ENCODE measurements around the gene OTOS. TPM values are rescaled to one million over a fixed set of nuclear protein-coding genes. Genes with fewer than 3 reads are reported as not detected.

The OTOS gene
- not detected for total RNA-seq

DNA sequence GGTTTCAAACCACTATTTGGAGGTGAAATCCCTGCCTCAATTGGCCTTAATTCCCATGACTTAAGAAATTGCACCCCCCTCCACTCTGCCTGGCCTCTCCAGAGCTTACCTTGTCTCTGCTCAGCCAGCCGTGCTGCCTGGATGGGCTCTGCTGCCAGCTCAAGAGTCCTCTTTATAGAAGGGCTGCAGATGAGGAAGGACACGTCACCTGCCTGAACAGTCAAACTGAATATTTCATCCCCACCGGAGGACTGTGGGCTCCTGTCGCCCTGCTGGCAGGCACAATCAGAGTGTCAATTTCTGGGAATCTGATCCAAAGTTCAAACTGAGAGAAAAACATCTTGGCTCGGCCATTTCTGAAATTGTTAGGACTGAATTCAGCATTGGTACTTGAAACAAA lies at the start of gene OTOS:
Gene OTOS, minus strand, starts transcription at position 148 of the 400 bp plus-strand sequence. CDS start 332 bp downstream, outside the sequence.
- Mint-ChIP-seq H3K9me3 (no peaks in the 10 kb centered on the region), H3K4me1 (peaks cover 1% of the 10 kb centered on the region), H3K36me3 (ENCODE audit: low read depth) (peaks cover 1% of the 10 kb centered on the region), H3K27ac (no peak within 1 kb of the TSS), H3K27me3 (no peaks in the 10 kb centered on the region), H3K4me3 (no peak within 1 kb of the TSS)
- no peak for ATAC-seq (replicated peaks)

DNA sequence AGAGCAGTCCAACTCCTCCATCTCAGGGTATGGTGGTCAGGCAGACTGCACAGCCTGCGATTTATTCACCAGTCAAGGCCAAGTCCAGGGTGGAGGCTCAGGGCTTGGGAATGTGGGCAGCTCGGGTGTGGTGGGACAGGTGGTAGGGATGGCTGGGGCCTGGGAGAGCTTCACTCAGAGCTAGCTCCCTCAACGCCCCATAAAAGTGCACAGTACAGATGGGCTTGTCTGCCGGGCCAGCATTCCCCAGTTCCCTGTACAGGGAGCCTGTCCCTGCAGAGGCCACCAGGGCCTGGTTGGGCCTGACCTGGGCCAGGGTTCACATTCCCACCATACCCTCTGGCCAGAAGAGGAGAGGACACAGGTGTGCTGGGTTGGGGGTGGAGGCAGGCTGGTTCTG lies 49.2 kb upstream of the OTOS start:
- no peak for ATAC-seq (replicated peaks)
- H3K27me3 Mint-ChIP-seq = peaks cover 40% of the 10 kb centered on the region
- H3K4me1 Mint-ChIP-seq = no peaks in the 10 kb centered on the region
- H3K4me3 Mint-ChIP-seq = no peak overlapping the region
- no peaks in the 10 kb centered on the region for H3K36me3 Mint-ChIP-seq (ENCODE audit: low read depth)
- no peaks in the 10 kb centered on the region for H3K9me3 Mint-ChIP-seq
- H3K27ac Mint-ChIP-seq = no peak overlapping the region

DNA sequence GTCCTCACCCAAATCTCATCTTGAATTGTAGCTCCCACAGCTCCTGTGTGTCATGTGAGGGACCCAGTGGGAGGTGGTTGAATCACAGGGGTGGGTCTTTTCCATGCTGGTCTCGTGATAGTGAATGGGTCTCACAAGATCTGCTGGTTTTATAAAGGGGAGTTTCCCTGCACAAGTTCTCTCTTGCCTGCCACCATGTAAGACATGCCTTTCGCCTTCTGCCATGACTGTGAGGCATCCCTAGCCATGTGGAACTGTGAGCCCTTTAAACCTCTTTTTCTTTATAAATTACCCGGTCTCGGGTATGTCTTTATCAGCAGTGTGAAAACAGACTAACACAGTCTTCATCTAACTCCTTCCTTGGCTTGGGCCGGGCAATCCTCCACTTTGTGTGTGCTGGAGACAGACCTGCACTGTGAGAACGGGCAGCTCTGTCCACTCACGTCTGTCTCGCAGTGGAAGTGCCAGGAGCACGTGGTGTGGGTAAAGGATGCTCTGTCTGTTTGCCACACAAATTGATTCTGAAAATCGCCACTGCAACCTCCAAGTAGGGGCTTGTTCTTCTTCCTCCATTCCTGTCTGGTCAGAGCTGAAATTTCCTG lies 47.6 kb upstream of the OTOS start:
- Mint-ChIP-seq H3K27me3 (peaks cover 35% of the 10 kb centered on the region), H3K9me3 (no peaks in the 10 kb centered on the region), H3K4me3 (no peak overlapping the region), H3K27ac (no peak overlapping the region), H3K4me1 (no peaks in the 10 kb centered on the region), H3K36me3 (ENCODE audit: low read depth) (no peaks in the 10 kb centered on the region)
- no peak for ATAC-seq (replicated peaks)

DNA sequence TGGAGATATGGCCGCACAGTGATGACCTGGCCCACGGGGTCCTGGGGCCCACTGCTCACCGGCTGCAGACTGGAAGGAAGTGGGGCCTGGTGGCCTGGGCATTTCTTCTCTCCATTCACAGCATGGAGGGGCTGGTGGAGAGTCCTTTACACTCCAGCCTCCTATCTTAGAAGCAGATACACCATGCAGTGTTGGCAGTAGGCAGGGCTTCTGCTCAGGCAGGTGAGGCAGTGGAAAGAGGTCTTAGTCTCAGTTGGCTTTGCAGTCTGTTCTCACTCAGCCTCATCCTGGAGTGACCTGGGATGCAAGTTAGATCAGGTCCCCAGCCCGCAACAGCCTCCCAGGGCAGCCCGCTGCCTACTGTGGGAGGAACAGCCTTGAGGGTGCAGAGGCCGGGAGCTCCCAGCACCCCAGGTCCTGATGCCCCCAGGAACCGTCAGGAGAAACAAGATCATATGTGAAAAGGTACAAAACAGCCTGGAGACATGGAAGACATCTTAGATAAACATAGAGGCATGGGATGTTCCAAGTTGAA lies 45.8 kb upstream of the OTOS start:
- ATAC-seq (replicated peaks) = no peak
- Mint-ChIP-seq H3K36me3 (ENCODE audit: low read depth) (no peaks in the 10 kb centered on the region), H3K27me3 (peaks cover 28% of the 10 kb centered on the region), H3K4me3 (no peak overlapping the region), H3K4me1 (no peaks in the 10 kb centered on the region), H3K27ac (no peak overlapping the region), H3K9me3 (no peaks in the 10 kb centered on the region)

DNA sequence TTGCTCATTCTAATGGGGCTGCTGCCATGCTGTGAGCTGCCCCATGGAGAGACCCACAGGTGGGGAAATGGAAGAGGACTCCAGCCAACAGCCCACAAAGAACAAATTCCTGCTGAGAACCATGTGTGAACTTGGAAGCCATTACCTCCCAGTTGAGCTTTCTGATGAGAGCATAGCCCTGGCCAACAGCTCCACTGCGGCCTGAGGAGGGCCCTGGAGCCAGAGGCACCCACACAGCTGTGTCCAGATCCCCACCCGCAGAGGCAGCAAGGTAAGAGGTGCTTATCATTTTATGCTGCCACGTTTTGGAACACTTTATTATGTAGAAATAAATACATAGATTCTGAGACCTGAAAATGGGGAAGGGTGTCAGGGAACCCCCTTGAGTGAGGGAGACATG lies 44.2 kb upstream of the OTOS start:
- H3K4me1 Mint-ChIP-seq = no peaks in the 10 kb centered on the region
- H3K9me3 Mint-ChIP-seq = no peaks in the 10 kb centered on the region
- H3K27ac Mint-ChIP-seq = no peak overlapping the region
- no peaks in the 10 kb centered on the region for H3K36me3 Mint-ChIP-seq (ENCODE audit: low read depth)
- no peak for ATAC-seq (replicated peaks)
- H3K27me3 Mint-ChIP-seq = peaks cover 31% of the 10 kb centered on the region
- no peak overlapping the region for H3K4me3 Mint-ChIP-seq

DNA sequence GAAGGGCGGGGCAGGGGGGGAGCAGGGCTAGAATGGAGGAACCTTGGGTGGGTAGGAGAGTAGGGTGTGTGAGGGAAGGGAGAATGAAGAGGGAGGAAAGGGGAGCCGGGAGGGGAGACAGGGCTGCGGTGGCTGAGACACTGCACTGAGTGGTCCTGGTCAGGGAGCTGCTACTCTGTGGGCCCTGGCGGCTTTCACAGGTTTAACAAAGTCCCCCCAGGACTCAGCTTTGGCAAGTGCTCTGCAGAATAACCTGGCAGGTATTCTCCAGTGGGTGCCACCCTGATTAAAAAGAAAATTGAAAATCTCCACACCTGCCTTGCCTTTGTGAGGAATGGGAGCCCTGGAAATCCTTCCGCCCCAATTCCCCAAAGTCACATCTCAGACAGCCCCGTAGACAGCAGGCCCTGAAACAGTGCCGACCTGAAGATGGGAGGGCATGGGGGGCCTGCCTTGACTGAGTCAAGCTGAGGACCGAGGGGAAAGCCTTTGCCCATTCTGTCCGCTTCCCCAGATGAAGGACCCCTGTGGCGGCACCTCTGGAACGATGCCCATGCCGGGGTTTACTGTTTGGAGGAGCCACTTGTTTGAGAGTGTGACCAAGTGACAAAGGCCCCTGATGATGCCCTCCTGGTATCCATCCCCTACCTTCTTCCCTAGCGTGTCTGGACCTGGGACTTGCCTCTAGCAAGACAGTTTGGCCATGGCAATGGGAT lies 43.6 kb upstream of the OTOS start:
- Mint-ChIP-seq H3K4me3 (no peak overlapping the region), H3K27ac (no peak overlapping the region), H3K9me3 (no peaks in the 10 kb centered on the region), H3K4me1 (no peaks in the 10 kb centered on the region), H3K36me3 (ENCODE audit: low read depth) (no peaks in the 10 kb centered on the region), H3K27me3 (peaks cover 29% of the 10 kb centered on the region)
- no peak for ATAC-seq (replicated peaks)

DNA sequence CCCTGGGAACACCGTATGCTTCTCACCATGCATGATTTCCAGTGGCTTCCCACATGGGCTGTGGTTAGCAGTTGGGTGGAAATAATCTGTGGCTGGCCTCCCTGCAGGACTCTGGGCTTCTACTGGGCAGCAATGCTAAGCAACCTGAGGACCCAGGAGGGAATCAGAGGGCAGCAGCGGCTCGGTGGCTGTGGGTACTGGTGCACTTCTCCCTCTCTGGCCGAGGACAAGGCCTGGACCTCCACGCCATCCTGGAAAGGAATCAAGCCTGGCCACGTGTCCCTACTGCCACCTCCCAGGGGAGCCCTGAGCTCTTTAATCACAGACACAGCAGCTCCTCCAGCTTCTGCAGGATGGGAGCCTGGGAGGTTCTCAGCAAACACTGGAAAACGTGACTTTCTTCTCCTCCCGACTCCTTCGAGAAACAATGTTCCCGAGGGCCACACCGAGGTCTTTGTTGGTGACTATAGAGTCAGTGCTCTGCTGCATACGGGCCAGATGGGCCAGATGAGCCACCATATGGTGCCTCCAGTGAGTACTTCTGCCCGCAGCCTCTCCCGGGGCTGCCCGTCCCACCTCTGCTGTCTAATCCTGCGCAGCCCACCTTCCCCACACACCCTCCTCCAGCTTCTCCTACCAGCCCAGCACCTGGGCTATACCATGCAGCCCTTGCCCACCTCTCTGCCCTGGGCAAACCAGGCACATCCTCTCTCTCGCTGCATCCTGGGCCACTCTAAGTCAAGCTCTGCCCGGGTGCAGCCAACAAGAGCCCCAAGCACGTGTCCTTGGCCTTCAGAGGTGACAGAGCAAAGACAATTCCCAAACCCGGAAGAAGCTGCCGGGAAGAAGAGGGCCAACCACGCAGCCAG lies 42.8 kb upstream of the OTOS start:
- Mint-ChIP-seq H3K9me3 (no peaks in the 10 kb centered on the region), H3K27me3 (peaks cover 29% of the 10 kb centered on the region), H3K4me3 (no peak overlapping the region), H3K36me3 (ENCODE audit: low read depth) (no peaks in the 10 kb centered on the region), H3K27ac (no peak overlapping the region), H3K4me1 (no peaks in the 10 kb centered on the region)
- no peak for ATAC-seq (replicated peaks)

DNA sequence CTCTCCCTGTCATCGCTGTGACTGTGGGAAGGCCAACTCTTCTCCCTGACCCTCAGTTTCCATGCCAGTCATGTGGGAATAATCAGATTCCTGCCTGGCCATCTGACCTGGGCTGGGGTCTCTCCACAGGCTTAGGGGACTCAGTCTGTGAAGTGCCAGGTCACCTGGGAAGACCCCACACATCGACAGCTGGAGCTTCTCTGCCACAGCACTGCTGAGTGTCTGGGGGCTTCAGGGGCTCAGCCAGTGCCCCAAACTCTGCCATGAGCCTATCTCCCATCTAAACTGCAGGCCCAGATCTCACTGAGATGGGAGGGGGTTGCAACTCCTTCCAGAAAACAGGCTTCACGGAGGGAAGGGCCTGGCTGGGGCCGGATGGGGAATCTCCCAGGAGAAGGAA lies 42.0 kb upstream of the OTOS start:
- no peaks in the 10 kb centered on the region for H3K9me3 Mint-ChIP-seq
- no peak for ATAC-seq (replicated peaks)

DNA sequence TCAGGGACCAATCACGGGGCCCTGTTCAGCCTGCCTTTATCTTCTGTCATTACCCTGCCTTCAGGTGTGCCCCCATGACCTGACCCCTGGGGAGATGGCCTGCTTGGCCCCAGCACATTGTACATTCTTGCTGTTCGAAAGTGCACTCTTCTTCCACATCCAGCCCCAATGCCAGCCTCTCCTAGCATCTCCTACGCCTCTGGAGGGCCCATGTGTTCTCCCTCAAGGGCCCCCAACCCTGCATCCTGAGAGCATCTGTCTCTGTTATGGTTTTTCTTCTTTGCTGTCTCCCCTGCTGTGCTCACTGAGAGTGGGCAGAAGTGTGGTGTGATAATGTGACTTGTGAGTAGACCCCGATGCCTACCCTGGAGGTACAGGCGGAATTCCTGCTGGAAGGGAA lies 41.5 kb upstream of the OTOS start:
- no peaks in the 10 kb centered on the region for H3K36me3 Mint-ChIP-seq (ENCODE audit: low read depth)
- ATAC-seq (replicated peaks) = no peak
- no peaks in the 10 kb centered on the region for H3K4me1 Mint-ChIP-seq
- H3K27ac Mint-ChIP-seq = no peak overlapping the region
- peaks cover 34% of the 10 kb centered on the region for H3K27me3 Mint-ChIP-seq
- no peak overlapping the region for H3K4me3 Mint-ChIP-seq
- no peaks in the 10 kb centered on the region for H3K9me3 Mint-ChIP-seq

More for the DNA sequence above, 42.0 kb upstream of the OTOS start:
- Mint-ChIP-seq H3K4me1 (no peaks in the 10 kb centered on the region), H3K27me3 (peaks cover 32% of the 10 kb centered on the region), H3K27ac (no peak overlapping the region), H3K36me3 (ENCODE audit: low read depth) (no peaks in the 10 kb centered on the region), H3K4me3 (no peak overlapping the region)

DNA sequence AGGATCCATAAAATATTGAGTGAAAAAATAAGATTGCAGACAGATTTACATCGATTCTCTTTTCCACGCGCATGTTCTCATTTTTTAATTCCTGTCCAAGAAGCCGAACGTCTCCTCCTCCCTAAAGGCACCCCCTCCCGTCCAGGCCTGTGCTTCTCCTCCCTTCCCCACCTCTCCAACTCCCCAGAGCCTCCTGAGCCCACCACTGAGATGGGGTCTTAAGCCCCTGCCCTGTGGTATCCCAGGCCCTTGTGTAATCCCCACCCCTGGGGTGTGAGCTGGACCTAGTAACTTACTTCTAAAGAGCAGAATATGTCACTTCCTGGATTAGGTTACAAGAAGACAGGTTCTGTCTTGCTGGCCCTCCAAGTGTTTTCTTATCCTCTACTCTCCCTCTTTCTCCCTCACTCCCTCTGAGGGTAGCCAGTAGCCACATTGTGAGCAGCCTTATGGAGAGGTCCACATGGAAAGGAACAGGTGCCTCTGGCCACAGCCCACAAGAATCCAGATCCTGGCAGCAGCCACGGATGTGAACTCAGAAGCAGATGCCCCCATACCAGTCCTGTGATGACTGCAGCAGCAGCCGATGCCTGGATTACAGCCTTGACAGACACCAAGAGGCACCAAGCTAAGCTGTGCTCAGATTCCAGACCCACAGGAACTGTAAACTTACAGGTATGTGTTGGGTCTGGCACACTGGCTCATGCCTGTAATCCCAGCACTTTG lies 39.6 kb upstream of the OTOS start:
- Mint-ChIP-seq H3K27me3 (peaks cover 37% of the 10 kb centered on the region), H3K4me3 (no peak overlapping the region), H3K9me3 (no peaks in the 10 kb centered on the region), H3K27ac (no peak overlapping the region), H3K4me1 (no peaks in the 10 kb centered on the region), H3K36me3 (ENCODE audit: low read depth) (no peaks in the 10 kb centered on the region)
- no peak for ATAC-seq (replicated peaks)

DNA sequence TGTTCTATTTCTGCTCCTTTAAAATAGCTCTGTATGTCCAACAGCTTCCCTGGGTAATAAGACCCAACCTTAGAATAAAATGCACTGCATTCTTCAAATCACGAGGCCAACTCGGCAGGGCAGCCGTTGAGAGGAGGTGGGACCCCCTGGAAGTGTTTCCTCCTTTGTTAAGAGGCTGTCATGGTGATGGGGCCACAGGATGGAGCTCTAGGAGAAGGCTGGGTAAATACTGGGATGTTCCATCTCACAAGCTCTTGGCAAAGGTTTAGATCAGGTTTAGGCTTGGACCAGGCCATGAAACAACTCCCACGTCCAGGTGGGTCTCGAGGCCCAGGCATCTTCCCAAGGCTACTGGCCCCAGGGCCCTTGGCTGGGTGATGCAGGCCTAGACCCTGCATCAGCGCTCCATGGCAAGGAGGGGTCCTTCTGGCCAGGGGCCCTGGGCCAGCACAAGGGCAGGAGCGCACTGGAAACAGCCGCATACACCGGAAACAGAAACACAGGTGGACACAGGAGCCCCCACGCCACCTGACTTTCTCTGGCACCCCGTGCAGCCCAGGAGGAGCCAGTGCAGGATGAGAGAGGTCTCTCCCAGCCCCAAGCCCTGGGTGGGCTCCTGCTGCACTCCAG lies 38.8 kb upstream of the OTOS start:
- no peak overlapping the region for H3K4me3 Mint-ChIP-seq
- H3K27me3 Mint-ChIP-seq = peaks cover 41% of the 10 kb centered on the region
- H3K4me1 Mint-ChIP-seq = no peaks in the 10 kb centered on the region
- H3K9me3 Mint-ChIP-seq = no peaks in the 10 kb centered on the region
- no peak overlapping the region for H3K27ac Mint-ChIP-seq
- ATAC-seq (replicated peaks) = no peak
- no peaks in the 10 kb centered on the region for H3K36me3 Mint-ChIP-seq (ENCODE audit: low read depth)

DNA sequence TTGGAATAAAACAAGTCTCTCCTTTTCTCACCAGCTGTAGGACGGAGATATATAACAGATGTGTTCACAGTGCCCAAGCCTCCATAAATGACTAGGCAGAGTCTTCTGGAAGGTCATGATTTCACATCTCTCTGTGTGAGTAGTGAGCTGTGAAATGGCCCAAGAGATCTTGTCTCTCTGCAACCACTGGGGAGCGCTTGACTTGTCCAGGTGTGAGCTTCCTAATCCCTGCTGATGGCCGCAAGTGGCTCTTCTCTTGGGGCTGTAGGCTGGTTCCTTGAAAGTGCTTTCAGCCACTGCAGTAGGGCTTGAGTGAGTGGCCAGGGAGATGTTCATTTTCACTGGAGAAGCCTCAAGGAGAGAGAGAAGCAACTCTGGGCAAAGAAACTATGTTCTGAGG lies 38.1 kb upstream of the OTOS start:
- H3K27ac Mint-ChIP-seq = no peak overlapping the region
- H3K9me3 Mint-ChIP-seq = no peaks in the 10 kb centered on the region
- no peaks in the 10 kb centered on the region for H3K36me3 Mint-ChIP-seq (ENCODE audit: low read depth)
- no peak overlapping the region for H3K4me3 Mint-ChIP-seq
- peaks cover 44% of the 10 kb centered on the region for H3K27me3 Mint-ChIP-seq
- no peaks in the 10 kb centered on the region for H3K4me1 Mint-ChIP-seq
- no peak for ATAC-seq (replicated peaks)

DNA sequence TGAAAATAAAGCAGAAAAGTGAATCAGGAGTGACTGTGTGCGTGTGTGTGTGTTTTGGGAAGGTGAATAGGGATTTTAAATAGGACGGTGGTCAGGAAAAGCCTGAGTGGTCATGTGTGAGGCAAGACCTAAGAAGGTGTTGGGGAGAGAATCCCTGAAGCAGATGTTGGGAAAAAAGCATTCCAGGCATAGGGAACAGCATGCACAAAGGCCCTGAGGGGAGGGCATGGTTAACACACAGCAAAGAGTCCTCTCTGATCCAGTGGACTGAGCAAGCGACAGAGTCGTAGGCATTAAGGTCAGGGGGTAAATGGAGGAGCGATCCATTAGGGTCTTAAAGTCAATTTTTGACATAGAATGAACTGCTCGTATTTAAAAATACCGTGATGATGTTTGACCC lies 34.0 kb upstream of the OTOS start:
- Mint-ChIP-seq H3K4me1 (no peaks in the 10 kb centered on the region), H3K27me3 (peaks cover 31% of the 10 kb centered on the region), H3K36me3 (ENCODE audit: low read depth) (no peaks in the 10 kb centered on the region), H3K27ac (no peak overlapping the region), H3K4me3 (no peak overlapping the region), H3K9me3 (no peaks in the 10 kb centered on the region)
- ATAC-seq (replicated peaks) = no peak
